ENCODE results near the gene KIFC3.
A peak's percentile ranks its signal among the peaks of the same experiment; 100 is the strongest.
"Not testable (repeated sequence)": the region's sequence is repeated elsewhere in the genome, so short reads cannot be mapped to it uniquely, and the experiment has no call there.

KIFC3 gene, protein sequence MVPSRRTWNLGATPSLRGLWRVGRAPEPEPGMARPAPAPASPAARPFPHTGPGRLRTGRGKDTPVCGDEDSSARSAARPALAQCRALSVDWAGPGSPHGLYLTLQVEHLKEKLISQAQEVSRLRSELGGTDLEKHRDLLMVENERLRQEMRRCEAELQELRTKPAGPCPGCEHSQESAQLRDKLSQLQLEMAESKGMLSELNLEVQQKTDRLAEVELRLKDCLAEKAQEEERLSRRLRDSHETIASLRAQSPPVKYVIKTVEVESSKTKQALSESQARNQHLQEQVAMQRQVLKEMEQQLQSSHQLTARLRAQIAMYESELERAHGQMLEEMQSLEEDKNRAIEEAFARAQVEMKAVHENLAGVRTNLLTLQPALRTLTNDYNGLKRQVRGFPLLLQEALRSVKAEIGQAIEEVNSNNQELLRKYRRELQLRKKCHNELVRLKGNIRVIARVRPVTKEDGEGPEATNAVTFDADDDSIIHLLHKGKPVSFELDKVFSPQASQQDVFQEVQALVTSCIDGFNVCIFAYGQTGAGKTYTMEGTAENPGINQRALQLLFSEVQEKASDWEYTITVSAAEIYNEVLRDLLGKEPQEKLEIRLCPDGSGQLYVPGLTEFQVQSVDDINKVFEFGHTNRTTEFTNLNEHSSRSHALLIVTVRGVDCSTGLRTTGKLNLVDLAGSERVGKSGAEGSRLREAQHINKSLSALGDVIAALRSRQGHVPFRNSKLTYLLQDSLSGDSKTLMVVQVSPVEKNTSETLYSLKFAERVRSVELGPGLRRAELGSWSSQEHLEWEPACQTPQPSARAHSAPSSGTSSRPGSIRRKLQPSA
- 0.48 to 15.5 reads per million in 2 donors for total RNA-seq

DNA sequence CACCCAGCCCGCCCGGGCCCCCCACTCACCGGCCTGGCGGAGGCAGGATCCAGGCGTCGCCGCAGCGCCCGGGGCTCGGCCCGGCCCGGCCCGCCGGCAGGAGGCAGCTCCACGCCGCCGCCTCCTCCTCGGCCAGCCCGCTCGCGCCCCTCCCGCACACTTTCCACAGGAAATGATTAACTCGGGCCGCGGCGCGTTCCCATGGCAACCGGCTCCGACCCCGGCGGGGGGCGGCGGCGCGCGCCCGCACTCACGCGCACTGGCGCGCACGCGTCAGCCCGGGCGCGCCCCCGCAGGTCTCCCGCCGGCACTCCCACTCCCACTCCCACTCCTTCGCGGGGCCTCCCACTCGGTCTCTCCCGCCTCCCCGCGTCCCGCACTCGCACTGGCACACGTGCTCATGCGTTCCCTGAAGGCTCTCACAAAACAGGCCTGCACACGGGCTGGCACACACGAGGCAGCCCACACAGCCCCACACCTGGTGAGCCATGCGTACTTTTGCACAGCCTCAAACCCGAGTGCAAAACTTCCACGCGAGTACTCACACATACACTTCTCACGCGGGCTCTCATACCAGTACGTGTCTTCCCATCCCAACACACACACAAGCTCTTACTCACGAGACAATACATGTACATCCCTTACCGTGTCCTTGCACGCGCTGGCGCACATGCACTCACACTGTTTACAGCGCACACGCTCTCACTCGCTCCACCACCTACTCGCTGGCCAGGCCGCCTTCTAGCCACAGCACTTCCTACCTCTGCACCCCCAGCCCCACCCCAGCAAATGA is at the start of gene KIFC3:
Gene KIFC3 (minus strand): TSS at position 151 of the 793 bp plus-strand sequence. CDS start 4,248 bp downstream, outside the sequence.
- DNase-seq: peak; percentile 54

DNA sequence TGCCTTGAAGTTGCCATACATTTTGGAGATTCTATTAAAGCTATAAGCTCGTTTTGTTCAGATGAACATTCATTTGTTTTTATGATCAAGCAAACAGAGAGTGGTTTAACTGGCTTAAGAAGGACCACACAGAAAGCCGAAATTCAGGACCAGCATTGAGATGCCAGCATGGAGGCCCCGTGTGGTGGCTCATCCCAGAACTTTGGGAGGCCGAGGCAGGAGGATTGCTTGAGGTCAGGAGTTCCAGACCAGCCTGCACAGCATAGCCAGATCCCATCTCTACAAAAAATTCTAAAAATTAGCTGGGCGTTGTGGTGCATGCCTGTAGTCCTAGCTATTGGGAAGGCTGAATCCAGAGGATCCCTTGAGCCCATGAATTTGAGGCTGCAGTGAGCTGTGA is 45.9 kb upstream of the KIFC3 start:
- DNase-seq: no peak

DNA sequence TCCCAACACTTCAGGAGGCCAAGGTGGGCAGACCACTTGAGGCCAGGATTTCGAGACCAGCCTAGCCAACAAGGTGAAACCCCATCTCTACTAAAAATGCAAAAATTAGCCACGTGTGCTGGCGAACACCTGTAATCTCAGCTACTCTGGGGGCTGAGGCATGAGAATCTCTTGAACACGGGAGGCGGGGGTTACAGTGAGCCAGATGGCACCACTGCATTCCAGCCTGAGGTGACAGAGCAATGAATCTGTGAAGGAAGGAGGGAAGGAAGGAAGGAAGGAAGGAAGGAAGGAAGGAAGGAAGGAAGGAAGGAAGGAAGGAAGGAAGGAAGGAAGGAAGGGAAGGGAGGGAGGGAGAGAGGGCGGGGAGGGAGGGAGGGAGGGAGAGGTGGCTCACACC is 44.6 kb upstream of the KIFC3 start:
- DNase-seq: not testable (repeated sequence)

DNA sequence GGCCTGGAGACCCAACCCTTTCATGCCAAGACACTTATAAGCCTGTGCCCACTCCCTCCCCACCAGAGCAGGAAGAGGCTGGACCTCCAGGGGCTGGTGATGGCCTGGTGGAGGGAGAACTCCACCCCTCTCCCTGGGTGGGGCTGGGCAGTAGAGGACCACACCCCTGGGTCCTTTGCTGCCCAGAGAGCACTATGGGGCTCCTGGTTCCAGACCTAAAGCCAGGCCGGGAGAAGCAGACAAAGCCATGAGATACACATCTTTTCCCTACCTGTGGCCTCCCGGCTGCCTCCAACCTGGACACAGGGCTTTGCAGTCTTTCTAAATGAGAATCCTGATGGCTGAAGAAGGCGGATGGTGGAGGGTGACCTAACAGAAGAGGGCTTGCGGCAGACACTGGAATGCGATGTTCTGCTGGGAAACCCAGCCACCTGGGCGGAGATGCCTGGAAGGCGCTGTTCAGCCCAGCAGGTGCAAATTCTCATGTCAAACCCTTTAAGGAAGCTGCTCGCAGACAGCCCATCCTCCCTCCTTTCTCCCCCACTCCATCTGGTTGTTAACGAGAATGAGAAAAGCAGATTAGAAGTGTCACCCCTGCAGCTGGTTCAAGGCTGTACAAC is 43.9 kb upstream of the KIFC3 start:
- DNase-seq: no peak

DNA sequence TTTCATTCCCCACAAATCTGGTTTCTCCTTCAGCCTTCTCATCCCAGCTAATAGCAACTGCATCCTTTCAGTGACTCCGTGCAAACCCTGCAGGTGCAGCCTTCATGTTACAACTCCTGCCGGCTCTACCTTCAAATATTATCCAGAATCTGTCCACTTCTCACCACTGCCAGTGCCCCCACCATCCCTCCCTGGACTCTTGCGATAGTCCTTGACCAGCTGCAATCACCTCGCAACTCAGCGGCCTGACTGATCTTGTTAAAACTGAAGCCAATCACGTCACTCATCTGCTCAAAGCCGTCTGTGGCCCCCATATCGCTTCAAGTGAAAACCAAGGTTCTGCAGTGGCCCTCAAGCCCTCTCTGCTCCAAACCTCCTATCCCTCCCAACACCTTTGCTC is 42.8 kb upstream of the KIFC3 start:
- no peak for DNase-seq

DNA sequence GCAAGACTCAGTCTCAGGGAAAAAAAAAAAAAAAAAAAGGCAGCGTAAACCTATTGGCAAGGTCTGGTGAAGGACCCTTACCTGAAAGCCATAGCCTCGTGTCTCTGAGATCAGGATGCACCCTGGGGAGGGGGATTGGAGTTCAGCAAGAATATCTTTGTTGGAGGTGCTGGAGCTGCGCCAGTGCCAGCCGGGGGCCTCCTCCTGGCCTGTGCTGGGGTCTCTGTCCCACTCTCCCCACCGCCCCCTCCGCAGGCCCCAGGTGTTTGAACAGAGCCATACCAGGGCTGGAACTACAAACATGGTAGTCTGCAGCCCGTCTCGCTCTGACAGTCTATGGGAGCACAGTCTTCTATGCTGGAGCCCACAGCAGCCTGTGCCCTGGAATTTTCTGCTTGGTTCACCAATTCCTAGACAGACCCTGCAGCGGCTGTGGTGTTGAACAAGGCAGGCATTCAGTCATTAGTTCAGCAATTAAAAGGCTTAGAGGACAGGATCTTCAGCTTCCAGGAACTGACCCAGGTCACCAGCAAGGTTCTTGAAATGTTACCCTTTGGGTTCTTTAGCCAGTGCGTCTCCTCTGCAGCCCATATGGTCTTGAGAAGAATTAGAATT is 42.2 kb upstream of the KIFC3 start:
- DNase-seq: no peak

DNA sequence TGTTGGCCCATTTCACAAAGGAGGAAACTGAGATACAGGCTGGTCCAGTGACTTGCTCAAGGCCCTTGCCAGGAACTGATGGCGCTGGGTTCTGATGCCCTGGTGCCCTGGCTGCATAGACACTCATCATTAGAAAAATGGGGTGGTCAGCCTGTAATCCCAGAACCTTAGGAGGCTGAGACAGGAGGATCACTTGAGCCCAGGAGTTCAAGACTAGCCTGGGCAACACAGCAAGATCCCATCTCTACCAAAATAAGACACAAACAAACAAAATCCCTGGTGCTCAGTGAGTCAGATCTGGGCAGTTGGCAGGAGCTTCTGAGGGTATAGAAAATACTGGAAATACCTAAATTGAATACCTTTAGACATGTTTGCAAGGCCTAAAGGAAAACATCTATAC is 41.1 kb upstream of the KIFC3 start:
- DNase-seq: no peak

DNA sequence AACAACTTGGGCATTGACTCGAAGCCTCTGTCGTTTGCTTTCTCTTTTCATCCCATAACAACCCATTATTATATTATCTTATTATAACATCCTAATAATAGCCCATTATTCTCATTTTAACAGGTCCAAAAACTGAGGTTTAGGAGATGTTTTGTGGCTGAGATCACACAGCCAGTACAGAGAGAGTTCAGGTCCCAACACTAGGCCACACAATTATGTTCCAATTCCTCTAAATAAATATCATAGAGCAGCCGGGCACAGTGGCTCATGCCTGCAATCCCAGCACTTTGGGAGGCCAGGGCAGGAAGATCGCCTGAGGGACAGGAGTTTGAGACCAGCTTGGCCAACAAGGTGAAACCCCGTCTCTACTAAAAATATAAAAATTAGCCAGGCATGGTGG is 40.3 kb upstream of the KIFC3 start:
- no peak for DNase-seq

DNA sequence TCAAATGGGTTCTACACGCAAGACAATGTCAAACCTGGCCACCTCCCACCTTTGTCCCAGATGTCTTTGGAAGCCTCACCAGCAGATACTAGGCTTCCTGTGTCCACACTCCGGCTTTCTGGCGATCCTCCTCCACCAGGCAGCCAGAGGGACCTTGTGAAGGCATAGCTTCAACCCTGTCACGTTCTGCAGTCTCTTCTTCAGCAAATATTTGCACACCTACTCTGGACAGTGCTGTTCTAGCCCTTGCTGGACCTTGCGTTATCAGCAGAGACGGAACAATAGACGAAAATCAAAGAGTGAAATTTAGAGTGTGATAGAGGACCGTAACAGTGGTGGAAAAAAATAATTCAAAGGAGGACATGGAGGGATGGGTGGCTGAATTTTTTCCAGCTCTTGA is 38.5 kb upstream of the KIFC3 start:
- no peak for DNase-seq

DNA sequence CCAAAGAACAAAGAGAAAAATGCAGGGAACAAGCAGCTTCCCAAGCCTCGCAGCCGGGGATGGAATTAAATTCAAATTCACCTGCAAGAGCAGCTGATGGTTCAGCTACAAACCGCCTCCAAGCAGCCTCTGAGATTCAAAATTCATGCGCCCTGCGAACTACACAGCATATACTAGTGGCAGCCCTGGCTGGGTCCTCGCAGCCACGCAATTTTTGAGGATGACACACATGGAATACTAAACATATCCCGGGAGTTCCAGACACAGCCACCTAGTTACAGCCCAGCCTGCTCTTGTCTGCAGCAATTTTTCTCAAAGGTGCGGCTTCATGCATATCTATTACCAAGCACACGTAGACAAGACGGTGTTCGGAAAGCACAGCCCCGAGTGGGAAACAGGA is 35.9 kb upstream of the KIFC3 start:
- DNase-seq: no peak

DNA sequence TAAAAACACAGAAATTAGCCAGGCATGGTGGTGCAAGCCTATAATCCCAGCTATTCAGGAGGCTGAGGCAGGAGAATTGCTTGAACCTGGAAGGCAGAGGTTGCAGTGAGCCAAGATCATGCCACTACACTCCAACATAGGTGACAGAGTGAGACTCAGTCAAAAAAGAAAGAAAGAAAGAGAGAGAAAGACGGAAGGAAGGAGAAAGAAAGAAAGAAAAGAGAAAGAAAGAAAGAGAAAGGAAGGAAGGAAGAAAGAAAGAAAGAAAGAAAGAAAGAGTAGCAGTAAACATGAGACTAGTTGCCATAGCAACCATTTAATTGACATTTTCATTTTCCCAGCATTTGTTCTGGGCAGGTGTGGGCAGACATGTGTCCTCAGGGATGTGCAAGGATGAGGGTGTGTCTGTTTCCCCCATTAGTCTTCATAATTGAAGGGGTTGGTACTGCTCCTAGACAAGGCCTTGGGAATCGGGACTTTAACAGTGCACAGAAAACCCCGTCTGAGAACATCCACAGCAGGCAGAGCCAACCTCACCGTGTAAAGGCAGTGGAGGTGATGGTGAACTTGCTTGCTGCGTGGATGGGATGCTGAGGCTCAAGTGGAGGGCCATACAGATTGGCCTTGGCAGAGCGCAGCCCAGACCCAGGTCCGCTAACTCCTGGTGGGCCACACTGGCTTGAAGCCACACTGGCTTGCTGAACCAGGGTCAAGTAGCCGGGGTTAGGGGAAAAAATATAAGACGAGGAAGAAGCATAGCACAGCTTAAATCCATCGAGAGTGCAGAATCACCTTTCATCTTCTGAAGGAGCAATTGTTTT is 35.2 kb upstream of the KIFC3 start:
- no peak for DNase-seq

DNA sequence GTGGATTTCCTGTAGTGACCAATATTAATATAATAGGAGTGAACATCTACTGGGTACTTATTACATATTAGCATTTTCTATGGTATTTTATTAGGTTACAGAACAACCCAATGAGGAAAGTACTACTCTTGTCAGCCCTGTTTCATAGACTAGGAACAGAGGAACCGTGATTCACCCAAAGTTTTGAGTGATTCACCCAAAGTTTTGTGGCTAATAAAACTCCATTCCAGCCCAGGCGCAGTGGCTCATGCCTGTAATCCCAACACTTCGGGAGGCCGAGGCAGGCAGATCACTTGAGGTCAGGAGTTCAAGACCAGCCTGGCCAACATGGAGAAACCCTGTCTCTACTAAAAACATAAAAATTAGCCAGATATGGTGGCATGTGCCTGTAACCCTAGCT is 33.1 kb upstream of the KIFC3 start:
- DNase-seq: not testable (repeated sequence)

DNA sequence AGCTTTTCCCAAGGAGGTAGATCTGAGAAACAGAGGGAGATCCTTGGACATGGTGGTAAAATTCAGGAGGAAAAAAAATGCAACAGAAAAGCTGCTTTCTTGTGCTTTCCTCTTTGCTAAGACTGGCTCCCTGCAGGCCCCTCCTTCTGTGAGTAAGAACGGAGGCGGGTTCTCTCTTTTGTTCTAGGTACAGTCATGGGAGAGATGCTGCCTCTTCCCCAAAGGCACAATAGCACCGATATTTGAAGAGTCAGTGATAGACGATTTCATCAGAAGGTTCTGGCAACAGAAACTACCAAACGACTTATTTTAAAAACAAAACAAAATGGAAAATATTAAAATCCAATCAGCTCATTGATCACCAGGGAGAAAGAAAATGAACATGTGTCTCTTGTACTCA is 32.6 kb upstream of the KIFC3 start:
- DNase-seq: no peak

DNA sequence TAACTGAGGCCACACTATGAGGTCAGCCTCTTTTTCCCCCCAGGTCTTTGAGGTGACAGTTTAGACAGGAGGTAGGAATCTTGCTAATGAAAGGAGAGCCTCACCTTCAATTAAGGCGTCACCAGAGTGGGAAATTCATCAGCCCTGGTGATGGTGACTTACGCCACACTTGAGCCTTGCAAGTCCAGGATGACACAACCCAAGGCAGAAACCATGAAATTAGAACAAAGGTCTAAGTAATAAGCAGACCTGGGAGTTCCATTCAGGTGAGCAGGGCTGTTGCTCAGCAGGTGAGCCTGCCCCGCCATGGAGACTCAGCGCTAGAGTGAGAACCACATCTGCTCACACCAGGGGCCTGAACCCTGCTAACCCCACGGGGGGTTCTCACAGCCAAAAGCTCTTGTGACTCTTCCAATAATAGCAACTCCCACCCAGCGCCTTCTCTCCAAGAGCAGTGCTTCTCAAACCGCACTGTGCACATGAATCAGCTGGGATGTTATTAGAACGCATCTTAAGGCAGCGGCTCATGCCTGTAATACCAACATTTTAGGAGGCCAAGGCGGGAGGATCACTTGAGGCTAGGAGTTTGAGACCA is 28.7 kb upstream of the KIFC3 start:
- no peak for DNase-seq

DNA sequence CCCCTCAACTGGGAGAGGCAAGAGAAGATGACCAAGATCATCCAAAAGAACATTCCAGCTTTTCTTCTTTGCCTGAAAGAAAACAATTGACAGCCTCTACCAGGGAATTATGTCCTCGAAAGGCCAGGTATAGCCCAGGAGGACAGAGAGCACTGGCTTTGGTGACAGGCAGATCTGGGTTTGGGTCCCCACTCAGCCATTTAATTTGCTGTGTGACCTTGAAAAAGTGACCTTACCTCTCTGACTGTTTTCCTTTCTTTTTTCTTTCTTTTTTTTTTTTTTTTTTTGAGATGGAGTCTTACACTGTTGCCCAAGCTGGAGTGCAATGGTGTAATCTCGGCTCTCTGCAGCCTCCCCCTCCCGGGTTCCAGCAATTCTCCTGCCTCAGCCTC is 27.7 kb upstream of the KIFC3 start:
- DNase-seq: no peak

DNA sequence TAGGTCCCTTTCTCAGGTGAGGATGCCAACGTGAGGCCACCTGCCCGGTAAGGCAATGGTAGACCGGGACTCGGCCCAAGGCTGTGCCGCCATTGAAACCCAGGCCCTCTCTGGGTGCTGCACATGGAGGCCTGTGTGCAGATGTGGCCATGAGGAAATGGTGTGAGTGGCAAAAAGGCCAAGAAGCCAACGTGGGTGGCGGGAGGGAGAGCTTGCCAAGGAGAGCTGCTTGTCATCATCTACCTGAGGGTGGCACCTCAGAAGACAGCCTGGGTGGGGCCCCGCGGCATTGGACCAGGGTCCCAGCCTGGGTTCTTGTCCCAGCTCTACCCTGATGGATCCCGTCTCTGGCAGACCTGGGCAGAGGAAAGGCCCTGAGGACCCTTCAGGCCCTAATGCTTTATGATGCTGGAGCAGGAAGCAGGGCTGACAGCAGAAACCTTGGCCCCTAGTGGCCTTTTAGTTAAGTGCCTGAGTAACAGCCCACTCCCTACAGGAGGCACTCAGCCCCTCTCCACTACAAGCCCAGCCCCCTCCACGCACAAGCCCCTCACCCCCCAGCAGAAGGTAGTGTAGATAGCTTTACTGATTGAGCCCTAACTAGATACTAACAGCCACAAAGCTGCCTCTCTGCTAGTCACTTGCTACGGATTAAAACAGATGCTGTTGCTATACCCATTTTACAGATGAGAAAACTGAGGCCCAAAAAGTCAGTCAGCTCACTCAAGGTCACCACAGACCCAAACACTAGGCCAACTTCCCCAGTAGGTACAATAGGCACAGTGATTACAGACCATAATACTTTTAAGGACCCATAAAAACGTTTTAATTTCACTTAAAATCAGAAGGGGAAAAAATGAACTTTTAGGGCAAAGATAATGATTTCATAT is 26.2 kb upstream of the KIFC3 start:
- DNase-seq: no peak

DNA sequence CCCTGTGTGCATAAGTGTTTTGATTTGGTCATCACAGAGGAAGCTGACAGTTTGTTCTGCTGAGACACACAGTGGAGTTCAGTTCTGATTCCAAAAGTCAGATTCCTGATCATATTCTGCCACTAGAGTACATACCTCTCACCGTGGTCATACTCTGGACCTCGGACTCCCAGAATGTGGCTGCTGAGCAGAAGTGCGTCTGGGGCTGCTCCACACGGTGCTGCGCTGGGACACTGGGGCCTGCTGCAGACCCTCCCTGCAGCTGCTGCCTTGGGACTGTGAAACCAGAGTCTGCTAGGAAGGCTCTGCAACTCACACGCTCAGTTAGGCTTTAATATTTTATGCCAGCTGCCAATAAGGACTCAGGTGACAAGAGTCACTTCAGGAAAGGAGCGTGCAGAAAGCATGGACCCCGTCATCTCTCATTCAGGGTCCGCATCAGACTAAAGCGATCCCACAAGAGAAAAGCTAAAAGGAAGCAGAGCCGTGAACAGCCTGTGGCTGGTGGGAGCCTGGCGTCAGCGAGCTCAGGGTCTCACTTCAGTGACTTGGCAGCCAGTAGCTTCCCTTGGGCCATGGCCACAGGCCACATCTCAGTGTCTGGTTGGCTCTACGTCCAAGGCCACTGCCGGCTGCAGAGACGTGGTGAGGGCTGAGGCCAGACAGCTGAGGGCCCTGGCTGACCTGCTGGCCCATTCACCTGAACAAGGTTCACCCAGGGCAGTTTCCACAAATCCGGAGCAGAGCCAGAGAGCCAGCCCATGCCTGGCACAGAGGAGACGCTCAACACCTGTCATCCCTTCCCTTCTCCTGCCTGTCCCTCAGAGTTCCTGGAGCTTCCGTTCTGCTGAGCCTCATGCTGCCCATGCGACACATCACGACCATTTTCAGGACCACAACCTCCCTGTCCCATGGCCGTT is 24.7 kb upstream of the KIFC3 start:
- DNase-seq: no peak

DNA sequence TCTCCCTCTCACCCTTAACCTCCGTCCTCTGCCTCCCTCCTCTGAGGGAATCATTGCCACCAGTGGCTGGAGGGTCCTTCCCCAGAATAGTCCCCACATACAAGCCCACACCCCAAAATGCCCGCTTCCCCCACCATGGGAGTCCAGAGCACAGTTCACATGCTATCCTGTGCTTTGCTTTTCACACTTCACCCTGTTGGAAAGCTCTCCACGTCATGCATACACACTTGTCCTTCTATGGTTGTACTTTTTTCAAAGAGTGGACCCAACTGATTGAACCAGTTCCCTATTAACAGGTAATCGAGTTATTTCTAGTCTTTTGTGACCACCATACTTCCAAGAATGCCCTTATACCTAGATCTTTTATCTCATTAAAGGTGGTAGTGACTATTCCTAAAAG is 23.8 kb upstream of the KIFC3 start:
- no peak for DNase-seq
